ENCODE data around the gene STK24. TPM values are rescaled to one million over a fixed set of nuclear protein-coding genes. Genes with fewer than 3 reads are reported as not detected.

STK24 gene
- total and polyA plus RNA-seq, 10 of the 15 experiments (the other 5 are each of a cell fraction or from before 2014, with no cell fraction given): 7.5 to 115 (median 52.9) TPM

GRCh38 chr13:98475522-98475921 lies 101.4 kb downstream of the STK24 start:
- peak overlapping the region; percentile 6; the same call in 1 of the 2 replicates for H3K9ac ChIP-seq (ENCODE audit: control insufficient read depth, insufficient read depth, low read length)
- H3K9me3 ChIP-seq (replicated peaks; ENCODE audit: control insufficient read depth, insufficient read depth, low read length): no peaks in the 10 kb centered on the region
- TF ChIP-seq NFYB (IDR thresholded peaks at IDR 0.05; ENCODE audit: insufficient read depth, low read depth, low read length): no peak
- no peak for TF ChIP-seq MAX (IDR thresholded peaks at IDR 0.05; ENCODE audit: low read depth, low read length)
- TF ChIP-seq, protein P1, sequence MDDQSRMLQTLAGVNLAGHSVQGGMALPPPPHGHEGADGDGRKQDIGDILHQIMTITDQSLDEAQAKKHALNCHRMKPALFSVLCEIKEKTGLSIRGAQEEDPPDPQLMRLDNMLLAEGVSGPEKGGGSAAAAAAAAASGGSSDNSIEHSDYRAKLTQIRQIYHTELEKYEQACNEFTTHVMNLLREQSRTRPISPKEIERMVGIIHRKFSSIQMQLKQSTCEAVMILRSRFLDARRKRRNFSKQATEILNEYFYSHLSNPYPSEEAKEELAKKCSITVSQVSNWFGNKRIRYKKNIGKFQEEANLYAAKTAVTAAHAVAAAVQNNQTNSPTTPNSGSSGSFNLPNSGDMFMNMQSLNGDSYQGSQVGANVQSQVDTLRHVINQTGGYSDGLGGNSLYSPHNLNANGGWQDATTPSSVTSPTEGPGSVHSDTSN (IDR thresholded peaks at IDR 0.05; ENCODE audit: insufficient replicate concordance, low read depth, low read length): no peak
- TF ChIP-seq ETV6 (conservative IDR thresholded peaks at IDR 0.05 in 1 of 2, IDR thresholded peaks at IDR 0.05 in 1 of 2; ENCODE audit: borderline replicate concordance in 1 of 2, low read depth in 1 of 2): no peak
- TF ChIP-seq POLR2AphosphoS2 (IDR thresholded peaks at IDR 0.05; ENCODE audit: low read depth, low read length): no peak
- no peak for TF ChIP-seq ZNF592 (IDR thresholded peaks at IDR 0.05)
- no peak for TF ChIP-seq RELA (IDR thresholded peaks at IDR 0.05; ENCODE audit: borderline replicate concordance, partially characterized antibody)
- no peak for TF ChIP-seq NFYA (IDR thresholded peaks at IDR 0.05; ENCODE audit: borderline replicate concordance, low read depth, low read length)
- TF ChIP-seq JUND (IDR thresholded peaks at IDR 0.05; ENCODE audit: low read depth, low read length): no peak
- no peak for TF ChIP-seq CREM (IDR thresholded peaks at IDR 0.05; ENCODE audit: low read depth)
- TF ChIP-seq ESRRA (IDR thresholded peaks at IDR 0.05; ENCODE audit: low read length): no peak
- intact Hi-C loops (cut with micrococcal nuclease; ENCODE audit: unreplicated experiment): no loop called here
- SMC1A ChIA-PET (ENCODE audit: uncharacterized antibody, unreplicated experiment): interaction anchor here (0.8 to 5.5 kb wide), 6 partner anchors 26 to 178 kb away, joined by 3 to 39 read pairs (median 6); no protein-coding TSS in a partner anchor
- in situ Hi-C loops (cut with MboI): no loop called here
- H3K27me3 ChIP-seq (replicated peaks in 1 of 2; ENCODE audit: control insufficient read depth in 2 of 2, insufficient read depth in 2 of 2, low read length in 1 of 2): no peaks in the 10 kb centered on the region
- peak overlapping the region; percentile 46; the same call in 1 of the 2 replicates for H3K4me2 ChIP-seq (ENCODE audit: control insufficient read depth, insufficient read depth)
- peaks cover 22 to 33% of the 10 kb centered on the region in 2 experiments for H3K36me3 ChIP-seq (ENCODE audit: control insufficient read depth in 2 of 2, insufficient read depth in 2 of 2, low read length in 1 of 2)
- POLR2A ChIA-PET: interaction anchor here (0.9 to 3.3 kb wide), 4 partner anchors 25 to 74 kb away, joined by 3 to 13 read pairs (median 4); no protein-coding TSS in a partner anchor
- peak overlapping the region; percentile 67 for H3K27ac ChIP-seq (ENCODE audit: control insufficient read depth, insufficient read depth)
- H3K4me1 ChIP-seq (ENCODE audit: control insufficient read depth, insufficient read depth, low read length): peaks cover 34% of the 10 kb centered on the region
- peaks cover 34% of the 10 kb centered on the region for H3K79me2 ChIP-seq (ENCODE audit: control insufficient read depth, insufficient read depth, low read length)
- no peak overlapping the region for H2AFZ ChIP-seq (ENCODE audit: control insufficient read depth, low read depth, low read length)
- H3K4me3 ChIP-seq: no peak overlapping the region
- 96% methylated on average over 13 of the region's 13 CpGs for WGBS (ENCODE audit: insufficient coverage, insufficient replicate concordance, low lambda C conversion rate, missing lambda C conversion rate)
- BruUV-seq (replicated peaks): no TSS peak
- DNase-seq (ENCODE audit: low read depth, low spot score) (no peak), FAIRE-seq (no peak), ATAC-seq (no peak)
- RAD21 ChIA-PET (ENCODE audit: unreplicated experiment): interaction anchor here (0.6 to 2.2 kb wide), 8 partner anchors 9 to 107 kb away, joined by 3 to 8 read pairs (median 4); no protein-coding TSS in a partner anchor
- no peaks in the 10 kb centered on the region; the same call in 1 of the 2 replicates for H4K20me1 ChIP-seq (ENCODE audit: control insufficient read depth, insufficient read depth)
- CTCF ChIA-PET: interaction anchor here (0.8 to 3.3 kb wide), 4 partner anchors 9 to 178 kb away, joined by 3 to 15 read pairs (median 7); no protein-coding TSS in a partner anchor
